ENCODE data around the gene ZC2HC1C.

DNA sequence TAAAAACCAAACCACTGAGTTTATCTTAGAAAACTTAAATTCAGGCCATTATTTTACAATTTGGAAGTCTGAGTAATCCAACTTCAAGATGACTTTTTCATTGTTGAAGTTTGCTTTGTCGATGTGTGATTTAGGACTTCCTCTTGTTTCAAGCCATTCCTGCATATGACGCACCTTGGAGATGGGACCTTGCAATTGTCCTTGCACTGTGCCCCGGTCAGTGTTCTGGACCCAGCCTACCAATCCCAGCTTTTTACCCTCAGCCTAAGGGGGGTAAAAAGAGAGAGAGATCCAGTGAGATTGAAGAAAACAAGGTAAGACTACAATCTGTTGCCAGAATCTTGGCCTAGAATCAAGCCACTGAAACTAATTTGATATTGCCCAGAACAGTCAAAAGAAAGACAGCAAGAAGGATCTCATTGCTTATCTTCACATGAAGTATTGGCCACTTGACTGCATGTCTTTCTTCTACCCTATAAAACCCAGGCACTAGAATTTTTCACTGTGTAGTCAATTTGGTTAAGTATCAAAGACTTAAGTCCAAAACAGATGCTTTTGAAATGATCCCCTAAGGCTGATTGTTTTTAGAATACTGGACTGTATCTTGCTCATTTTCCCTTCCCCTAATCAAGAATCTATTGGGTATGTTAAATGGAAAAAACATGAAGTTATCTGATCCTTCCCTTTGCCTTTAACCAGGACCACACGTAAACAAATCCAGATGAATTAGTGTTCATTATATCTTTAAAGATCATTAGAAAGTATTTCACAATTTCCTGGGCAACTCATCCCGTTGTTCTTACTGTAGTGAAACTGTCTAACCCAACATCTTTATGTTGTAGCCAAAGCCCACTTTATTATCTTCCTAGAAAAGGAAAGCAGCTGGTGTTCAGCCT is 15.8 kb upstream of the ZC2HC1C start:
- TF ChIP-seq CTCF (IDR thresholded peaks at IDR 0.05; ENCODE audit: insufficient read depth, low read length, poor library complexity, severe bottlenecking) (no peak), EZH2phosphoT487 (conservative IDR thresholded peaks at IDR 0.05; ENCODE audit: low read length) (no peak)

All from SU-DHL-6 (cell line).